T-helper 2 cell (primary cell): ENCODE results near the gene ATXN7L1.
"Not testable (repeated sequence)": the region's sequence is repeated elsewhere in the genome, so short reads cannot be mapped to it uniquely, and the experiment has no call there.

ENCODE experiments used
- DNase-seq, 5 experiments: peaks; one replicate each; pipeline versions ENCODE4 v3.0.0 to v3.0.0-alpha.2; 2012 to 2022

Gene ATXN7L1

DNA sequence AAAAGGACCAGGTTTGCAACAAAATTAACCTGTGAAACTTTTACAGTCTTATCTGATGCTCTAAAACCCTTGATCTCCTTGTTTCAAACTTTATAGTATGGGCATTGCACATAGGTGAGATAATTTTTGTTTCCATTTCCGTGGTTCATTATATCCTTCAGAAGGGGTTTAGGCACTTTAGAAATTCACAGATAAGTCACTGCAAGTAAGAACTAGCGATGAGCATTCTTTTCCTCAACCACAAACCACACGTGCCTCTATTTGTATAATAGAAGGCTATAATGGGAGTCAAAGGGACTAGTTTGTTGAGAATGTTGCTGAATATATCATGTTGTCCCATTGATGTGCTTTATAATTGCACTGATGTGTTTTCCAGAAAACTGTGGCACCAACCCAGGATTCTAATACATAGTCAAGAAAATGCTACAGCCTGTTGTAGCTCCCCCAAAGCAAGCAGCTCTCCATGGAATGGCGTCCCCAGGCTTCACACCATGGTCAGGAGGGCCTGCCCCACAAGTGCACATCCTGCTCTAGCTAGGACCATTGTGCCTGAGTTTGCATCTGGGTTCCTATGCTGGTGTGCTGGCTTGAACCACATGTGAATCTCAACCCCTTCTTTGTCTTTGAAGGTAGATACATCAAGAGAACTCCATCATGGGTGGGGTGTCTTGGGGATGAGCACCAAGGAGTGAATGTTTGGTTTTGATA is 14.0 kb upstream of the ATXN7L1 start:
- DNase-seq = peak in 1 of 5 experiments; percentile 63

DNA sequence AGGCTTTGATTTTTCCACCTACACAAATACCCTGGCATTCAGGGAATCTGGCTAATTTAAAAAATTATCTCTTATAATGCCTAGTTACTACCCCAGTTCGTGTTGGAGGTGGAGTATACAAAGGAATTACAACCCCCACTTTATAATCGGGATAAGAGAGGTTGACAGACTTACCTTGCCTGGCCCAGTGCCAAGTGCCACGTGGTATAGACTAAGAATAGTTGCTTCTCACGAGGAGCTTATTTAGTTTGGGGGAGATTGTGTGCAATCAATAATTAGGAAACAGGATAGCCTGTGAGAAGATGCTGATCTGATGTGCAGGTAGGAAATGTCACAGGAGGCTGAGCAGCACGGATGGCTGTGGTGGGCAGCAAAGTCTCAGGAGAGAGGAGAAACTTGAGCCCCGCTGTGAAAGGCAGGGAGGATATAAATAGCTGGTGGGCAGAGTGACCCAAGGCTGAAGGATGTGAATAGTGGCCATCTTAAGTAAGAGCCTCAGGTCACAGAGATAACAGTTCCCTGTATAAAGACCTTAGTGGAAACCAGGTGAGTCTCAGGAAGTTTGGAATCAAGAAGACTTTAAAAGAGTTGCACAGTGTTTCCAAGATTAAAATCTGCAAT is 11.3 kb upstream of the ATXN7L1 start:
- no peak for DNase-seq

DNA sequence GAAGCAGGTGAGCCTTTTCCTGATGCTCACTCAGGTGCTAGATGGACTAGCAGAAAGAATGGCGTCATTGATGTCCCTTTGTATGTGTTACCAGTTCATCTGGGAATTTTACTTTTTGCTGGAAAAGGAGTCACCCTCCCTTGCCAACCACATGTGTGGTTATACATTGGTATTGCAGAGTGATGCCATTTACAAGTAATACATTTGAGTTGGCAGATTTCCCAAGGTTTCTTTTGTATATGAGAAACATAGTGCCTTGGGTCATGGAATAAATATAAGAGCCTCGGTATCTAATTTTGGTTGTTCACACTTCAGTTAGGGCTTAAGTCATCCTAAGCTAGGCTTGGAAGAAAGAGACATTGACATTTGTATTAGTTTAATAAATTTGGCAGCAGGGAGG is 10.4 kb upstream of the ATXN7L1 start:
- no peak for DNase-seq

DNA sequence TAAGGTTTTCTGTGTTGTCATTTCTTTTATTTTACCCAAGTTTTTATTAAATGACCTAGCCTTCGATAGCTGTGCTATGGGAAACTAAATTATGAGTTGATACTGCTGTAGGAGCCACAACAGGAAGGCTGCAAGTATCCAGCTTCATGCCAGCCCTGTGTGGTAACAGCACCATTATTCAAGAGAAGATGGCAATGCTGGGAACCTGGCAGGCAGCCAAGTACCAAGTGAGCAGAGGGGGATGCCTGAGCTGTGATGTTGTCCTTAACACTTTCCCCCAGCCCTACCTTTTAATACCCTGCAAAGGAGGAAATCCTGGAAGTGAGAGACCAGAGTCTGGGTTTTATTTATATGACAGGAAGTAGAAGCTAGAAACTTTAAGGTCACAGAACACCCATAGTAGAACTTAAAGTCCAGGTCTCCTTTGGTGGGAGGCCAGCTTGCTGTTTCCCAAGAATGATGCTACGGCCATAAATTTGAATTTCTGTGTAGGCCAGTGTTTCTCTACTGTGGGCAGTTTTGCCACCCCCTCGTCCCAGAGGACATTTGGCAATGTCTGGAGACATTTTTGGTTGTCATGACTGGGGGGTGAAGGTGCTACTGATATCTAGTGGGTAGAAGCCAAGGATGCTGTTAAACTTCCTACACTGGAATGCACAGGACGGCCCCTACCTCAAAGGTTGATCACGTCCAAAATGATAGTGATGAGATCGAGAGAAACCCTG is 9.2 kb upstream of the ATXN7L1 start:
- peak in 1 of 5 experiments; percentile 11 for DNase-seq

DNA sequence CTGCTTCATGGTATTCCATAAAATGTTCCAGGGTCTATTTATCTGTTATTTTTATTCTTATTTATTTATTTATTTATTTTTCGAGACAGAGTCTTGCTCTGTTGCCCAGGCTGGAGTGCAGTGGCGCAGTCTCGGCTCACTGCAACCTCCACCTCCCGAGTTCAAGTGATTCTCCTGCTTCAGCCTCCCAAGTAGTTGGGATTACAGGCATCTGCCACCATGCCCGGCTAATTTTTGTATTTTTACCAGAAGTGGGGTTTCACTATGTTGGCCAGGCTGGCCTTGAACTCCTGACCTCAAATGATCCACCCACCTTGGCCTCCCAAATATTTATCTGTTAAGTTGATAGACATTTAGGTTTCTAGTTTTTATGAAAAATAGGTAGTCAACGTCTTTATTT is 6.8 kb upstream of the ATXN7L1 start:
- not testable (repeated sequence) for DNase-seq

DNA sequence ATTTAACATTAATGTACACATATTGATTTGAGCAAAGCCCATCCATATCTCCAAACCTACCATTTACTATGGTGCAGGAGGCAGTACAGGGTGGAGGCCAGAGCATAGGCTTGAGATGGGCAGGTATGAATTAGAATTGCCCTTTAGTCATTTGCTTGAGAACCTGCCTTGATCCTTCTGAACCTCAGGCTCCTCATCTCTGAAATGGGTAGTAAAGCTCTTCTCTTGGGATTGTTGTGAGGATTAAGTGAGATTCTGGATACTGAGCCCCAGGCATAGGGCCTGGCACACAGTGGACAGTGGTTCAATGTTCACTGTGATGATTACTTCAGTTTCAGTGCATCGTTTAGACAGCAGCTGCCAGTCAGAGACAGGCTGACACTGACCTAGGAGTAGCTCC is 5.0 kb upstream of the ATXN7L1 start:
- DNase-seq = no peak

DNA sequence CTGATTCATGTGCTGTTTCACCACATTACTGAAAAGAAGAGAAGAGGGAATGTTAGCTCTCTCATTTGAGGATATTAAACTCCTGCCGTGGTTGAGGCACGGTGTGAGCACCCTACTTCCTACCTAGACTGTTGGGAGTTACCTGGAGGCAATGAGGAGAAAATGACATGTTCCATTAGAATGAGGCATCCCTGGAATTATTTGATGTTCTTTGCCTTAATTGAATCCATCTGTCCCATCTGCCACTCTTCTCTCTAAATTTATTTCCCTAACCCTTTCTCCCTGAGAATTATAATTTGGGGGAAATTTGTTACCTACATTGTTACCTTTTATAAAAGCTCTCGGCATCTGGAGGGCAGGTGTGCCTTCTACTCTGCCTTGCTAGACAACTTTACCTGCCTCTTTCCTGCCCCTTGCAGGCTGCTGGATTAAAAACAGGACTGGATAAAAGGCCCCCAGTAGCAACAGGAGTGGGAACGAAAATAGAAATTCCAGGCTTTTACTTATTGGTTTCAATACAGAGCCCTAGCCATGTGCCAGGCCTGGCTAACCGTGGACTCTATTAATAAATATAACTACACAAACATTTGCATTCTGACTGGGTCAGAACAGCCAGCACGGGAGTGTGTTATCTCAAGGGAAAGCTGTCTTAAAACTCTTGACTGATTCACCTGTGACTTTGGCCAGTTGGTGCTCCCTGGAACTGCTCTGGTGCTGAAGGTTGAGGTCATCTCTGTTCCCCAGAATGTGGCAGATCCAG is 4.4 kb upstream of the ATXN7L1 start:
- no peak for DNase-seq

DNA sequence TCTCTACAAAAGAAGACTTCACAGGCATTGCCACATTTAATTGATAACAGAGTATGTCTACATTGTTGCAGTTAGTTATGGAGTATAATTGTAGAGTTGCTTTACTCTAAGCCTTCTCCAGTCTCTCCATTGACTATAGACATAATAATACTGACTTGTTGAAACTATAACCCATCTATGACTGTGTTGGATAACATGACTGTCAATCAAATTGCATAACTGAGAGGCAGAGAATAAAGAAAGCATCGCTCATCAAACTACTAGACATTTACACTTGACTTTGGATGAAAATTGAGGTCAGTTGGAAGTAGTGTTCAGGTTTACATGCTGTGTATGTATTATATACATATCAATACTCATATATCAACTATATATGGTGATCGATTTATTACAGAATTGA is 3.4 kb upstream of the ATXN7L1 start:
- DNase-seq = no peak

DNA sequence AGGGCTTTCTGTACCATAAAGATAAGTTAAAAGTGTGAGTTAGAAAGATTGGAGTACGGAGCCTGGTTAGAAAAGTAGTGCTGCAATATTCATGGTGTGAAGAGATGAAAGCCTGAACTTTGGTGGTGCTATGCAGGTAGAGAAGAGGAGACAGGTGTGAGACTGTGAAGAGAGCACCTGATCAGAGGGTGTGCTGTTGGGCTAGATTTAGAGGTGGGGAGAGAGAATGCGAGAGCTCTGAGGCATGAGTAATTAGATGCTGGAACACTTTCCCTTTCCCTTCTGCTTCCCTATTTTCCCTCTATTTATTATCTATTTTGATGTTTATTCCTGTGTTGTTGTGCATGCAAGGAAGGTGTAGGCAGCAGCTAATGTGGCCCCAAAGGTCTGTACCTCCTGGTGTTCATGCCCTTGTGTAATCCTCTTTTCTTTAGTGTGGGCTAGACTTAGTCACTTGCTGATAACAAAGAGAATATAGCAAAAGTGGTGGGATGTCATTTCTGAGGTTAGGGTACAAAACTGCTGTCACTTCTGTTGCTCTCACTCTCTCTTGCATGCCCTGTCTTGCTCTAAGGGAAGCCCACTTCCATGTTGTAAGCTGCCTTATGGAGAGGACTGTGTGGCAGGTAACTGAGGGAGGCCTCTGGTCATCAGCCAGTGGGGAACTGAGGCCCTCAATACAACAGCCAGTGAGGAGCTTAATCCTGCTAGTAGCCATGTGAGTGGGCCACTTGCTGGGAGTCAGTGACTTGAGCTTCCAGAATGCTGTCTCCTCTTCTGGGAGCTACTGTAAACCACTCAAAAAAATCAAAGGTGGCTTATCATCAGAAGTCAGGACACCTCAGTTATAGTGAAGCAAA is 2.6 kb upstream of the ATXN7L1 start:
- DNase-seq = peak in 1 of 5 experiments; percentile 28

DNA sequence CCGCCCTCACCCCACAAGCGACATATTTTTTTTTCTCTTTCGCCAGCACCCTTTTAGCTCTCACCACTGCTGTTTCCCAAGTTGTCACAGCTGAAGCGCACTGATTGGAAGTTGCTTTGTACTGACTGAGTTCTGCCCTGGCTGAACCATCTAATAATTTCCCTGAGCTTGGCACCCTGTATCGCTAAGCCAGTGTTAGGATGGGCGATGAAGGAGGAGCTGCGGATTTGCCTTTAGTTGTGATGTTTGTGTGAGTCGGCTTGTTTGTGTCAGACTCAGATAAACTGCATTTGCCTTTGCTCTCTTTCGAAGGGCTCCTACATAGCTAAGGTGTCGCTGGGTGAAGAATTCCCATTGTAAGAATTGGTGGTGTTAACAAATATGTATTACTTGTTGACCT is 1.3 kb upstream of the ATXN7L1 start:
- DNase-seq = peak in 1 of 5 experiments; percentile 29

DNA sequence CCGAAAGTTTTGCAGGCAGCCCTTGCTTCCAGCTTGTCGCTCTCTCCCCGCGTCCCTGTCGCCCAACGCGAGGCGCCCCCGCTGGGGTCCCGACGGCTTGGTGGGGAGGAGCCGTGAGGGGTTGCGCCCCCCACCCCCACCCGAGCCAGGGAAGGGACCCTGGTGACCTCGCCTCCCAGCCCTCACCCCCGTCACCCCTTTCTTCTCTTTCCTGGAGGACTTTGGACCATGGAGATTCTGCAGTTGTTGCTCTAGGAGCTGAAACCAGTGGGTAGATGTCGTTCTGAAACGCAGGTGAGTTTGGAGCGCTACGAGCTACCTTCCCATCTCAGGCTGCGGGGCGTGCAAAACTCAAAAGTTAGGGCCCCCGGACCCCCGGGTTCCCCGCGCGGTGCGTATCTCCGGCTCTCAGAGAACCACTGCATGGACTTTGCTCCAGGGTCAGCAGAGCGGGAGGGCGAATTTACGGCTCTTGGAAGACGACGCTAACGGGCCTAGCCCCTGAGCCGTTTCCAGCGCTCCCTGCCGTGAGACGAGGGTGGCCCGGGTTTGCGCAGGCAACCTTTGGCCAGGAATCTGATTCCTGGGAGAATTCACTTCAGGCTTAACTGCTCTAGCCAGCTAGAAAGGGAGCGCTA is 684 bp upstream of the ATXN7L1 start:
- peak in 1 of 5 experiments; percentile 37 for DNase-seq

DNA sequence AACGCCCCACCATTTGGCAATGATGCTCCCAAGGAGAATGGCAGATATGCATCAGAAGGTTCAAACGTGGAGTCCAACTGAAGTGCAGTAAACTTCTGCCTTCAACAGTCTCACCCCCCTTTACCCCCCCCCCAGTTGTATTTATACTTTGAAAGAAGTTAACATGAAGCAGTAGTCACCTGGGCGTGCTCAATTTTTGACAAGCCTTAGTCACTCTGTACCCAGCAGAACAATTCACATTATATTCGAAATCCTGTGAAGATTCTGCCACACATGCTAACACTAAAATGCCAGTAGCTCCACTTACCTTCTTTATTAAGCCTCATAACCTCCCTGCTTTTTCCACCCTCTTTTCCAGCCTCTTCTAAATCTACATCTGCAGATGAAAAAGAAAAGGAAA is 894 bp downstream of the ATXN7L1 start:
- peak in 1 of 5 experiments; percentile 46 for DNase-seq

DNA sequence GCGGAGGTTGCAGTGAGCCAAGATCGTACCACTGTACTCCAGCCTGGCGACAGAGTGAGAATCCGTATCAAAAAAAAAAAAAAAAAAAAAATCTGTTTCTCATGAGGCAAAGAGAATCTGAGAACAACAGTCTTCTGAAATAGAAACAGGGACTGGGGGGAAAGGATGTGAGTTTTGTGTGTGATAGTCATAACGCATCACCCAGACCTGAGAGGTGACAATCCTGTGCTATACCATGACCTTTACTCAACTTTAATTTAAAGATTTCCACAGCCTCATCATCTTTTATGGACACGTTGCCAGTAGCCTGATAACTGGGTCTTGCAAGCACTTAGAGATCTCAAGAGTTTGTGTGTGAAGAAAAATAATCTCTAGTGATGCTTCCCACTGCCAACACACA is 2.3 kb downstream of the ATXN7L1 start:
- peak in 1 of 5 experiments; percentile 67 for DNase-seq

DNA sequence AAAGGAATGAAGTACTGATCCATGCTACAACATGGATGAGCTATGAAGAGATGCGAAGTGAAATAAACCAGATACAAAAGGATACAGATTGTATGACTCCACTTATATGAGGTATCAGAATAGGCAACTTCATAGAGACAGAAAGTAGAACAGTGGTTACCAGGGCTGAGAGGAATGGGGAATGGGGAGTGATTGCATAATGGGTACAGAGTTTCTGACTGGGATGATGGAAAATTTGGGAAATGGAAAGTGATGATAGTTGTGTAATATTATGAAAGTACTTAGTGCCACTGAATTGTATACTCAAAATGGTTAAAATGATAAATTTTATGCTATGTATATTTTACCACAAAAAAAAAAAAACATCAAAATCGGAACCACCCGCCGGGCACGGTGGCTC is 3.9 kb downstream of the ATXN7L1 start:
- no peak for DNase-seq

DNA sequence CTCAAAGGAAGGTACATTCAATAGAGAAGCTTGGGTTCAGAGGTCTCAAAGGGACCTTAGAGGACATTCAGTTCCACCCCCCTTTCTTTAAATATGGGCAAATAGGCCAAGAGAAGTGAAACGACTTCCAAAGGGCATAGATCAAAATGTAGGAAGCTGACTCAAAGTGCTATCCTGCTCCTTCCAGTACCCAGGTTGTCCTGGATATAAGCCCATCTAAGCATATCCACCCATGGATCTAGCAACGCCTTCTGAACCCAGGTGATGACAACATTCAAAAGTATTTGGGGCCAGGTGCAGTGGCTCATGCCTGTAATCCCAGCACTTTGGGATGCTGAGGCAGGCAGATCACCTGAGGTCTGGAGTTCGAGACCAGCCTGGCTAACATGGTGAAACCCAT is 5.3 kb downstream of the ATXN7L1 start:
- DNase-seq = no peak

DNA sequence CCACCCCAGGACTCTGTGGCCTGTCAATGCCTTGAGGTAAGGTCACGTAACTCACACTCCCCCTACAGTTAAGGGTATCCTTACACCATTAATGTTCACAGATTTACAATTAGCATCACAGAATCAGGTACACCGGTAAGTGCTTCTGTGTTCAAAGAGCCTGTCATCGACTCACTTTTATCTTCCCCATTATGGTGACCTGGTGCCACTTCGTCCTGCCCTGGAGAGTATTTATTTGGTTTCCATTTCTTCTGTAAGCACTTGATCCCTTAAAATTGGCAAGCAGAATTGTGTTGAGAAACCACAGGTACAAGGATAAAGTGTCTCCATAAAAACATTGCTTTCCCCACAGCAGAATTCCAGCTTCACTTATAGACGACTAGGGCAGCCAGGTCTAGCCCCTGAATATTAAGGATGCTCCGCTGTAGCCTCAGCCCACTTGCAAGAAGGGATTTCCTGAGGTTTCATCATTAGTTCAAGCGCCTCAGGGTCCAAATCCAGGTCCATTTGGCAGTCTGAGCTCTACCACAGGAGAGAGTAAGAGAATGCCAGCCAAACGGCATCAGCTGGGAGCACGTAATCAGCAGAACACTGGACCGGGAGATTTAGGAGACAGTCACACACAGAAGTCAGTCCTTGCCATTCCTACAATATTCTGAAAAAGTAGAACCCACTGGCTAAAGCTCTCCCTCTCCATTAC is 10.1 kb downstream of the ATXN7L1 start:
- DNase-seq = no peak

DNA sequence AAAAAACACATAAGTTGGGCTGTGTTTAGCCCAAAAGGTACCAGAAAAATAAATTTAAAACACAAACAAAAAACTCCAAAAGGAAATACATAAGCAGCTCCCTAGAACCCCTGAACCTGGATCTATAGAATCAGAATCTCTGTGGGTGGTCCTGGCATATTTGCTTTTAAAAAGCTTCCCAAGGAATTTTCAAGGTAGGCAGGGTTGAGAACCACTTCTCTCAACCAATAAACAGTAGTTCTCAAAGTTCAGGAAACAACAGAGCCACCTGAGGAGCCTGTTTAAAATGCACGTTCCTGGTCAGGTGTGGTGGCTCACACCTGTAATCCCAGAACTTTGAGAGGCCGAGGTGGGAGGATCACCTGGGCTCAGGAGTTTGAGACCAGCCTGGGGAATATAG is 12.5 kb downstream of the ATXN7L1 start:
- no peak for DNase-seq

DNA sequence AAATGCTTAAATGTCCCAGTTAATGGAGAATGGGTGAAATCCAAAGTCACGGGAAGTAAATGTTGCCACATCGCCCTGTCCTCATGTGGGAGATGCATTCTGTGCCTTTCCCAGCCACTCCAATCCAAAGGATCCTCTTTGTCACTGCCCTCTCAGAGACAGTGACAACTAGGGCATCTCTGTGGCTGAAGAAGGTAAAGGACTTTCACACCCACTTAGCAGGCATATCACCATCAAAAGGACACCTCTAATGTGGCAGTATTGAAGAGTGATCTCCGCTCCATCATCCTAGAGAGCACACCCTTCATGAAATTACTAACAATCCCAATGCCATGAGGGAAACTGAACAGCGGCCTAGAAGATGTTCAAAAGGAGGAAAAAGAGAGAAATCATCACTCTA is 13.6 kb downstream of the ATXN7L1 start:
- no peak for DNase-seq

DNA sequence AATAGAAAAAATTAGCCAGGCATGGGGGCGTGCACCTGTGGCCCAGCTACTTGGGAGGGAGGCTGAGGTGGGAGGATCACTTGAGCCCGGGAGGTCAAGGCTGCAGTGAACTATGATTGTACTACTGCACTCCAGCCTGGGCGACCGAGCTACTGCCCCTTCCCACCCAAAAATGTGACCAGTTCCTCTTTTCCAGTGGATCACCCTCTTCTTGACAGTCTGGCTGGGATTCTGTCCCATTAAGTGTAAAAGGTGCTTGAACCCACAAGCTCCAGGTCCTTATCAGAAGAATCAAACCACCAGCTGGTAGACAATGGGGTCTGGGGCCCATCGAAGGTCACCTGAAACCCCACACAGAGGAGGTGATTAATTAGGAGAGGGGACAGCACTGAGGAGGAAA is 14.1 kb downstream of the ATXN7L1 start:
- DNase-seq = no peak

DNA sequence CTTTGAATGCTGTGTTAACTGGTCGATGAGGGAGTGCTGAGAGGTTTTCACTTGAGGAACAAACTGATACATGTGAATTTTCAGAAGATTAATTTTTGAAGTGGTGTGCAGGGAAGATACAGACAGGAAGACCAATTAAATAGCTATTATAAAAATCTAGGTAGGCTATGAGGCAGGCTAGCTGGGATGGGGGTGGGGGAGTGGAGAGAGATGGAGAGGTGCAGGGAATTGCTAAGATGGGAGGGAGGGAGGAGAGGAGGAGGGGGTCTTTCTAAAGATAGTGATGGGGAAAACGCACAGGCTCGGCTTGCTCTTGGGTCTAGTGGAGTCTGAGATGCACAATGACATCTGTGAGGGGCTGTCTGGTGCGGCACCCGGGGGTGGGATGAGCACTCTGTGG is 15.2 kb downstream of the ATXN7L1 start:
- no peak for DNase-seq

DNA sequence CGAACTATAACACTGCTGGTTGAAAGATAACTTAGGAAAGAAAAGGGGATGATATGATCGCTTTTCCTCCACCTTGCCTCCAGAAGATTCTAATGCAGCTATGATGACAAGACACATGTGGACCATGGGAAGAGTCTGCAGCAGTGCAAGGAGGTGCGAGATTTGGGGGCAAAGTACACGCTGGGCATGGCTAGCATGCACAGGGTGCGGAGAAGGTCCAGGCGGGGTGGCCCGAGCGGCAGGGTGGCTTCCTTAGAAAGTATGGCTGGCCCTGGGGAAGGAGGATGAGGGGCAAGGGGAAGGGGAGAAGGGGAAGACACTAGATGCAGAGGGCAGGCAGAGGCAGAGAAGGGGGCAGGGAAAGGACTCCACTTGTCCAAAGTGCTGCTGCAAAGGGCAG is 15.6 kb downstream of the ATXN7L1 start:
- no peak for DNase-seq
